ENCODE results near the gene PRKACB. TPM values are rescaled to one million over a fixed set of nuclear protein-coding genes. Genes with fewer than 3 reads are reported as not detected.

Gene PRKACB
- total and polyA plus RNA-seq, 10 of the 15 experiments (the other 5 are each of a cell fraction or from before 2014, with no cell fraction given), result 3.1 to 9.0 (median 7.1) TPM; not detected in 1

GRCh38 chr1:84282780-84283333 is 138.8 kb downstream of the PRKACB start:
- BruUV-seq (replicated peaks), result no TSS peak
- H2AFZ ChIP-seq (ENCODE audit: control insufficient read depth, low read depth, low read length), result no peak overlapping the region
- WGBS (ENCODE audit: insufficient coverage, insufficient replicate concordance, low lambda C conversion rate, missing lambda C conversion rate), result 93% methylated on average over 1 of the region's 1 CpG
- FAIRE-seq (no peak), ATAC-seq (no peak), DNase-seq (ENCODE audit: low read depth, low spot score) (no peak)
- in situ Hi-C loops (cut with MboI) (no loop called here), intact Hi-C loops (cut with micrococcal nuclease; ENCODE audit: unreplicated experiment) (no loop called here)
- no peaks in the 10 kb centered on the region for H3K36me3 ChIP-seq (ENCODE audit: control insufficient read depth in 2 of 2, insufficient read depth in 2 of 2, low read length in 1 of 2)
- RAD21 ChIA-PET (ENCODE audit: unreplicated experiment), result no interaction called here
- SMC1A ChIA-PET (ENCODE audit: uncharacterized antibody, unreplicated experiment), result no interaction called here
- no peak overlapping the region for H3K4me2 ChIP-seq (ENCODE audit: control insufficient read depth, insufficient read depth)
- CTCF ChIA-PET, result no interaction called here
- no peaks in the 10 kb centered on the region for H3K4me1 ChIP-seq (ENCODE audit: control insufficient read depth, insufficient read depth, low read length)
- no peaks in the 10 kb centered on the region; the same call in 1 of the 3 replicates for H3K9me3 ChIP-seq (replicated peaks; ENCODE audit: control insufficient read depth, insufficient read depth, low read length)
- POLR2A ChIA-PET, result no interaction called here
- H3K27me3 ChIP-seq (replicated peaks in 1 of 2; ENCODE audit: control insufficient read depth in 2 of 2, insufficient read depth in 2 of 2, low read length in 1 of 2), result no peaks in the 10 kb centered on the region
- no peak overlapping the region for H3K9ac ChIP-seq (ENCODE audit: control insufficient read depth, insufficient read depth, low read length)
- no peaks in the 10 kb centered on the region for H3K79me2 ChIP-seq (ENCODE audit: control insufficient read depth, insufficient read depth, low read length)
- H3K4me3 ChIP-seq, result no peak overlapping the region
- no peak overlapping the region for H3K27ac ChIP-seq (ENCODE audit: control insufficient read depth, insufficient read depth)
- no peaks in the 10 kb centered on the region for H4K20me1 ChIP-seq (ENCODE audit: control insufficient read depth, insufficient read depth)
- TF ChIP-seq, protein P1, sequence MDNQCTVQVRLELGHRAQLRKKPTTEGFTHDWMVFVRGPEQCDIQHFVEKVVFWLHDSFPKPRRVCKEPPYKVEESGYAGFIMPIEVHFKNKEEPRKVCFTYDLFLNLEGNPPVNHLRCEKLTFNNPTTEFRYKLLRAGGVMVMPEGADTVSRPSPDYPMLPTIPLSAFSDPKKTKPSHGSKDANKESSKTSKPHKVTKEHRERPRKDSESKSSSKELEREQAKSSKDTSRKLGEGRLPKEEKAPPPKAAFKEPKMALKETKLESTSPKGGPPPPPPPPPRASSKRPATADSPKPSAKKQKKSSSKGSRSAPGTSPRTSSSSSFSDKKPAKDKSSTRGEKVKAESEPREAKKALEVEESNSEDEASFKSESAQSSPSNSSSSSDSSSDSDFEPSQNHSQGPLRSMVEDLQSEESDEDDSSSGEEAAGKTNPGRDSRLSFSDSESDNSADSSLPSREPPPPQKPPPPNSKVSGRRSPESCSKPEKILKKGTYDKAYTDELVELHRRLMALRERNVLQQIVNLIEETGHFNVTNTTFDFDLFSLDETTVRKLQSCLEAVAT (IDR thresholded peaks at IDR 0.05), result no peak
- TF ChIP-seq, protein P2, sequence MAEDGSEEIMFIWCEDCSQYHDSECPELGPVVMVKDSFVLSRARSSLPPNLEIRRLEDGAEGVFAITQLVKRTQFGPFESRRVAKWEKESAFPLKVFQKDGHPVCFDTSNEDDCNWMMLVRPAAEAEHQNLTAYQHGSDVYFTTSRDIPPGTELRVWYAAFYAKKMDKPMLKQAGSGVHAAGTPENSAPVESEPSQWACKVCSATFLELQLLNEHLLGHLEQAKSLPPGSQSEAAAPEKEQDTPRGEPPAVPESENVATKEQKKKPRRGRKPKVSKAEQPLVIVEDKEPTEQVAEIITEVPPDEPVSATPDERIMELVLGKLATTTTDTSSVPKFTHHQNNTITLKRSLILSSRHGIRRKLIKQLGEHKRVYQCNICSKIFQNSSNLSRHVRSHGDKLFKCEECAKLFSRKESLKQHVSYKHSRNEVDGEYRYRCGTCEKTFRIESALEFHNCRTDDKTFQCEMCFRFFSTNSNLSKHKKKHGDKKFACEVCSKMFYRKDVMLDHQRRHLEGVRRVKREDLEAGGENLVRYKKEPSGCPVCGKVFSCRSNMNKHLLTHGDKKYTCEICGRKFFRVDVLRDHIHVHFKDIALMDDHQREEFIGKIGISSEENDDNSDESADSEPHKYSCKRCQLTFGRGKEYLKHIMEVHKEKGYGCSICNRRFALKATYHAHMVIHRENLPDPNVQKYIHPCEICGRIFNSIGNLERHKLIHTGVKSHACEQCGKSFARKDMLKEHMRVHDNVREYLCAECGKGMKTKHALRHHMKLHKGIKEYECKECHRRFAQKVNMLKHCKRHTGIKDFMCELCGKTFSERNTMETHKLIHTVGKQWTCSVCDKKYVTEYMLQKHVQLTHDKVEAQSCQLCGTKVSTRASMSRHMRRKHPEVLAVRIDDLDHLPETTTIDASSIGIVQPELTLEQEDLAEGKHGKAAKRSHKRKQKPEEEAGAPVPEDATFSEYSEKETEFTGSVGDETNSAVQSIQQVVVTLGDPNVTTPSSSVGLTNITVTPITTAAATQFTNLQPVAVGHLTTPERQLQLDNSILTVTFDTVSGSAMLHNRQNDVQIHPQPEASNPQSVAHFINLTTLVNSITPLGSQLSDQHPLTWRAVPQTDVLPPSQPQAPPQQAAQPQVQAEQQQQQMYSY (CRISPR knock-in tag; IDR thresholded peaks at IDR 0.05), result no peak
- no peak for TF ChIP-seq SIX5 (IDR thresholded peaks at IDR 0.05; ENCODE audit: low read depth, low read length, severe bottlenecking)
- no peak for TF ChIP-seq SMAD1 (IDR thresholded peaks at IDR 0.05; ENCODE audit: low read depth, partially characterized antibody)
- TF ChIP-seq, protein P3, sequence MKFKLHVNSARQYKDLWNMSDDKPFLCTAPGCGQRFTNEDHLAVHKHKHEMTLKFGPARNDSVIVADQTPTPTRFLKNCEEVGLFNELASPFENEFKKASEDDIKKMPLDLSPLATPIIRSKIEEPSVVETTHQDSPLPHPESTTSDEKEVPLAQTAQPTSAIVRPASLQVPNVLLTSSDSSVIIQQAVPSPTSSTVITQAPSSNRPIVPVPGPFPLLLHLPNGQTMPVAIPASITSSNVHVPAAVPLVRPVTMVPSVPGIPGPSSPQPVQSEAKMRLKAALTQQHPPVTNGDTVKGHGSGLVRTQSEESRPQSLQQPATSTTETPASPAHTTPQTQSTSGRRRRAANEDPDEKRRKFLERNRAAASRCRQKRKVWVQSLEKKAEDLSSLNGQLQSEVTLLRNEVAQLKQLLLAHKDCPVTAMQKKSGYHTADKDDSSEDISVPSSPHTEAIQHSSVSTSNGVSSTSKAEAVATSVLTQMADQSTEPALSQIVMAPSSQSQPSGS (IDR thresholded peaks at IDR 0.05; ENCODE audit: low read length), result no peak
- TF ChIP-seq ASH2L (IDR thresholded peaks at IDR 0.05; ENCODE audit: borderline replicate concordance, low read depth), result no peak
- no peak for TF ChIP-seq NBN (IDR thresholded peaks at IDR 0.05)
- TF ChIP-seq STAT1 (conservative IDR thresholded peaks at IDR 0.05), result no peak
- TF ChIP-seq ZBTB4 (CRISPR knock-in tag; IDR thresholded peaks at IDR 0.05), result no peak
- no peak for TF ChIP-seq NR2C2 (IDR thresholded peaks at IDR 0.05; ENCODE audit: borderline replicate concordance, control insufficient read depth, insufficient read length, low read depth)
- no peak for TF ChIP-seq EP300 (IDR thresholded peaks at IDR 0.05; ENCODE audit: borderline replicate concordance in 1 of 2, control insufficient read depth in 1 of 2, low read depth in 2 of 2, low read length in 2 of 2)
- no peak for TF ChIP-seq CHD2 (IDR thresholded peaks at IDR 0.05; ENCODE audit: borderline replicate concordance, low read depth, low read length)
- TF ChIP-seq SREBF1 (IDR thresholded peaks at IDR 0.05; ENCODE audit: low read length), result no peak
- TF ChIP-seq SUPT20H (IDR thresholded peaks at IDR 0.05; ENCODE audit: borderline replicate concordance, control insufficient read depth, low read depth, low read length), result no peak
